T-helper 17 cell (primary cell): Measurements from ENCODE around the gene GFY. TPM values are rescaled to one million over a fixed set of nuclear protein-coding genes. Genes with fewer than 3 reads are reported as not detected.

Source experiments
- ATAC-seq: fragments of 150-1000 bp; cut with Tn5 transposase; 2 replicates; pipeline ENCODE4 v1.10.0; 2021; ENCODE audit warnings: mild to moderate bottlenecking, moderate library complexity
- DNase-seq, 3 donors: peaks; one replicate each; pipeline versions ENCODE4 v3.0.0 to v3.0.0-alpha.2; 2020 to 2021
- H3K9me3 ChIP-seq: one replicate; pipeline ENCODE4 v1.7.0; 2013; ENCODE audit warnings: low read length, mild to moderate bottlenecking; ENCODE audit not compliant: control insufficient read depth, poor library complexity, severe bottlenecking
- H3K27ac Mint-ChIP-seq: one replicate; pipeline ENCODE4 v1.8.0; 2022; ENCODE audit warnings: mild to moderate bottlenecking, moderate library complexity, mixed read lengths
- H3K27me3 Mint-ChIP-seq: one replicate; pipeline ENCODE4 v1.8.0; 2022; ENCODE audit warnings: mixed read lengths
- H3K36me3 Mint-ChIP-seq: one replicate; pipeline ENCODE4 v1.8.0; 2022; ENCODE audit warnings: low read depth, mixed read lengths
- H3K4me1 Mint-ChIP-seq: one replicate; pipeline ENCODE4 v1.8.0; 2022; ENCODE audit warnings: mild to moderate bottlenecking, mixed read lengths
- H3K4me3 Mint-ChIP-seq: one replicate; pipeline ENCODE4 v1.8.0; 2022; ENCODE audit warnings: mild to moderate bottlenecking, moderate library complexity, mixed read lengths
- total RNA-seq, 4 donors: library from RNA in 2 of 4; stranded (reverse) in 2 of 4; gene quantifications; one replicate each; pipeline ENCODE4 v1.2.3 and lab custom pipeline; 2022 to 2026

Gene GFY
- total RNA-seq, 2 donors from 2014 or later = not detected

GRCh38 chr19:49475995-49476880 is 51.0 kb downstream of the GFY start:
- H3K9me3 ChIP-seq = no peaks in the 10 kb centered on the region
- Mint-ChIP-seq H3K27me3 (no peaks in the 10 kb centered on the region), H3K4me3 (peak overlapping the region; percentile 100), H3K27ac (peak overlapping the region; percentile 96), H3K36me3 (peaks cover 19% of the 10 kb centered on the region), H3K4me1 (peaks cover 22% of the 10 kb centered on the region)
- peak; percentile 42 to 59 (median 47) for DNase-seq
- ATAC-seq = peak; percentile 48

Other genes with a start within 250 kb of the GFY start
- gene SLC6A16, start 100.2 kb upstream of the GFY start, total RNA-seq = 1 to 10 TPM; 3.1 to 3.7 TPM
- gene CD37, start 90.0 kb upstream of the GFY start, total RNA-seq = 100 to 1,000 TPM; 288 to 373 TPM
- gene TEAD2, start 63.0 kb upstream of the GFY start, total RNA-seq = under 1 TPM in 1 of 2 donors, not detected in 1; 0.17 TPM
- gene DKKL1, start 61.5 kb upstream of the GFY start, total RNA-seq = not detected
- under 1 TPM in 1 of 2 donors, not detected in 1; 0.86 TPM for gene KASH5, start 37.1 kb upstream of the GFY start, total RNA-seq
- gene PTH2, start 1.9 kb upstream of the GFY start, total RNA-seq = not detected
- not detected for gene SLC17A7, start 16.1 kb downstream of the GFY start, total RNA-seq
- 100 to 1,000 TPM; 147 to 150 TPM for gene PIH1D1, start 26.4 kb downstream of the GFY start, total RNA-seq
- 10 to 100 TPM; 34.8 to 38.0 TPM for gene ALDH16A1, start 27.8 kb downstream of the GFY start, total RNA-seq
- 100 to 1,000 TPM; 349 to 455 TPM for gene FLT3LG, start 48.8 kb downstream of the GFY start, total RNA-seq
- gene RPL13A, start 62.2 kb downstream of the GFY start, total RNA-seq = 1,000 to 10,000 TPM; 5,253 to 5,291 TPM
- gene RPS11, start 71.0 kb downstream of the GFY start, total RNA-seq = 1,000 to 10,000 TPM; 2,538 to 2,634 TPM
- gene FCGRT, start 87.3 kb downstream of the GFY start, total RNA-seq = 10 to 100 TPM; 18.7 to 24.6 TPM
- 1 to 10 TPM in 1 of 2 donors, under 1 TPM in 1; 0.97 to 1.3 TPM for gene RCN3, start 102.6 kb downstream of the GFY start, total RNA-seq
- 100 to 1,000 TPM; 161 to 195 TPM for gene NOSIP, start 155.2 kb downstream of the GFY start, total RNA-seq
- 1 to 10 TPM; 1.1 to 1.3 TPM for gene PRRG2, start 155.9 kb downstream of the GFY start, total RNA-seq
- gene PRR12, start 165.8 kb downstream of the GFY start, total RNA-seq = 10 to 100 TPM; 44.6 to 50.7 TPM
- gene RRAS, start 214.8 kb downstream of the GFY start, total RNA-seq = 1 to 10 TPM; 6.6 to 9.1 TPM
- 10 to 100 TPM; 34.1 to 36.3 TPM for gene SCAF1, start 216.8 kb downstream of the GFY start, total RNA-seq
- gene IRF3, start 240.5 kb downstream of the GFY start, total RNA-seq = 100 to 1,000 TPM; 162 to 181 TPM
- 10 to 100 TPM; 10.2 to 15.6 TPM for gene BCL2L12, start 240.5 kb downstream of the GFY start, total RNA-seq